Eye (tissue), 1 donor: Measurements from ENCODE around the gene TJAP1.
"Not testable (repeated sequence)": the region's sequence is repeated elsewhere in the genome, so short reads cannot be mapped to it uniquely, and the experiment has no call there.

ENCODE experiments used
- DNase-seq: peaks from one replicate; pipeline ENCODE4 v3.0.0-alpha.2; 2015

TJAP1 gene

DNA sequence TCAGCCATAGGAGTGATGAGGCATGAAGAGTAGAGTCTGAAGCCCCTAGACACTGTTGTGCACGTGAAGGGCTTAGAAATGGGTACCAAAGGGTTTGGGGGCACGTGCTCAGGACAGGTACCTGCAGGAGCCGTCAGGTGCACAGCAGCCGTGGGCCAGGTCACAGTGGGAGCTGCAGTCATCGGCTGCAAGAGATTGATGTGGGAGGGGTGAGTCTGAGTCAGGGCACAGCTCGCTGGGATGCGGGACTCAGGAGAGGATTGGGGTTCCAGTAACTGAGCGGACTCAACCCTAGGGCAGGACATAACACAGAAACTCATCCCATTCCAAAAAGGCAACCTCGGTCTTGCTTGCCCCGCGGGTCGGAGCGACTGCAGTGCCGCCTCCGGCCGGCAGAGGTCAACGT lies 23.1 kb upstream of the TJAP1 start:
- no peak for DNase-seq

- peak; percentile 89 for DNase-seq
Measured at GRCh38 chr6:43454696-43455530, 22.5 kb upstream of the TJAP1 start.

GRCh38 chr6:43455531-43456428 lies 21.6 kb upstream of the TJAP1 start, which contains the start of gene DLK2:
TSS of gene DLK2 (minus strand) at chr6:43455548. CDS start at chr6:43454825, 723 bp downstream.
- DNase-seq = peak; percentile 70

GRCh38 chr6:43457643-43458042 lies 19.7 kb upstream of the TJAP1 start:
- DNase-seq = no peak

- DNase-seq = not testable (repeated sequence)
Measured at GRCh38 chr6:43458154-43458553, 19.2 kb upstream of the TJAP1 start.

DNA sequence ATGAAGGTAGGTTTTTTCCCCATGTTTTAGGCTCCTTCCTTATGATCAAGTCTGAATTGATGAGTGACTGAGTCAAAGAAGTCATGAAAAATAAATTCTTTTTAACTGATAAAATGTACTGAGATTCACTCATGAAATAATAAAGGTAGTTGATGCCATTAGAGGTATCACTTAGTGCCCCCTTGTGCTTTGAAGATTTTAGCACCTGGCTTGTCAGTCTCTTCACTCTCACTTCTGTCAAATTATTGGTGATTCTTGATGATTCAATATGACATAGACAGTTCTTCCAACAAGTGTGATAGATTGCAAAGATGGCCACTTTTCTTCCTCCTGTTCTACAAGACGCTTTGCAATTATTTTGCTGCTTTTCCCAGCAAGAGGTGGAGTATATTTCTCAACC lies 17.8 kb upstream of the TJAP1 start:
- no peak for DNase-seq

DNA sequence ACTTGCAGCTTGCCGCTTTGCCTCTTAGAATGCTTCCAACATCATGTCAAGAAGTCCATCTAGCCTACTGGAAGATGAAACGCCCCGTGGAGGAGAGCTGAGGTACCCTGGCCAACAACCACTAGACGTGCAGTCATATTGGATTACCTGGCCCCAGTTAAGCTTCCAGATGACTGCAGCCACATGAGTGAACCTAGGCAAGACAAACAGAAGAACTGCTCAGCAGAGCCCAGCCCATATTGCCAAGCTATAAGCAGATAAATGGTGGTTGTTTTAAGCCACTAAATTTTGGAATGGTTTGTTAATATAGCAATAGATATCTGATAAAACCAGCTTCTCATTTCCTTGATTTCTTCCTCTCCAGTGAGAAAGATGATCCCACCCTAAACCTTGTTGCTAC lies 17.3 kb upstream of the TJAP1 start:
- no peak for DNase-seq

- DNase-seq = no peak
Measured at GRCh38 chr6:43461936-43462335, 15.4 kb upstream of the TJAP1 start.

GRCh38 chr6:43464337-43464736 lies 13.0 kb upstream of the TJAP1 start:
- DNase-seq = no peak

GRCh38 chr6:43465948-43466347 lies 11.4 kb upstream of the TJAP1 start:
- no peak for DNase-seq

GRCh38 chr6:43467265-43467664 lies 10.1 kb upstream of the TJAP1 start:
- not testable (repeated sequence) for DNase-seq

DNA sequence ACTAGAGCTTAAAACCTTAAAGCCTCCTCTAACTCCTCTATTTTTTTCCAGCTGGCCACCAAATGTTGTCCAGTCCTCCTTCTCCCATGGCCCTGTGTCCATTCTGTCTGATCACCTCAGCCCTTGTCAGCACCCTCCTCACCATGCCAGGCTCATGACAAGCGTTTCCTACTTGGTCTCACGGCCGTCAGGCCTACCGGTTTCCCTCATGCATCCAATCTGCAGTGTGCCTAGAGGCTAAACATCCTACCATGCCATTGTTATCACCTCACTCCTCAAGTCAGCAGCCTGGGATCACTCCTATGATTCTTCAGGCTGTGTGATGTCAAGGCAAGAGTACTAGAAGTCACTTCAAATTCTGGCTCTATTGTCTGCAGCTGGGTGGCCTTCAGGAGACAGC lies 9.6 kb upstream of the TJAP1 start:
- no peak for DNase-seq

DNA sequence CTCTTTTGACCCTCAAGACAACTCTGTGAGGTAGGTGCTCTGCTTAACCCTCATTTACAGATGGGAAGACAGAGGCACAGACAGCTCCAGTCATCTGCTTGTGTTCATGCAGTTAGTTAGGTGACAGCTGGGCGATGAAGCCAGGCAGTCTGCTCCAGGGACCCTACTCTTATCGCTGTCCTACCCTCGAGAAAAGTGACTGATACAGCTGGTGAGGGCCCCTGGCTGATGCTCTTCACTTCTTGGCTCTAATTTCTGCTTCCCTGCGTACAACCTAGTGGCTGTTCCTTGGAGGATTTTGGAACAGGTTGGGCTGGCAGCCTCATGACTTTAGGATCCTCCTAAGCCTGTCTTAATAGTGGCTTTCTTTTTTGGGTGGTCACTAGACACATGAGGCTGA lies 9.1 kb upstream of the TJAP1 start:
- no peak for DNase-seq

- DNase-seq = no peak
Measured at GRCh38 chr6:43468748-43469681, 8.4 kb upstream of the TJAP1 start.

DNA sequence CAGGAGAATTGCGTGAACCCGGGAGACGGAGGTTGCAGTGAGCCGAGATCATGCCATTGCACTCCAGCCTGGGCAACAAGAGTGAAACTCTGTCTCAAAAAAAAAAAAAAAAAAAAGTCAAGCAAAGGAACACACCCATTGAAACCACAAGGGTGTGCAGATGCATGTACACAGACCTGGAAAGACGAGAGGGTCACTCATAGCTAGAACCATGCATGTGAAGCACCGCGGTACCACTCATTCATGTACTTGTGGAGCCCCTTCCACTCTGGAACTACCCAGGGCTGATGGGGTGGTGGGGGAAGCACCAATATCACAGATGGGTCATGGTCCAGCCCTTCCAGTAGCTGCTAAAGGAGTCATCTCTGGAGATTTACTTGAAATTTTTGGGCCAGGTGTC lies 7.4 kb upstream of the TJAP1 start:
- DNase-seq = no peak

GRCh38 chr6:43471399-43471798 lies 6.0 kb upstream of the TJAP1 start:
- DNase-seq = no peak

DNA sequence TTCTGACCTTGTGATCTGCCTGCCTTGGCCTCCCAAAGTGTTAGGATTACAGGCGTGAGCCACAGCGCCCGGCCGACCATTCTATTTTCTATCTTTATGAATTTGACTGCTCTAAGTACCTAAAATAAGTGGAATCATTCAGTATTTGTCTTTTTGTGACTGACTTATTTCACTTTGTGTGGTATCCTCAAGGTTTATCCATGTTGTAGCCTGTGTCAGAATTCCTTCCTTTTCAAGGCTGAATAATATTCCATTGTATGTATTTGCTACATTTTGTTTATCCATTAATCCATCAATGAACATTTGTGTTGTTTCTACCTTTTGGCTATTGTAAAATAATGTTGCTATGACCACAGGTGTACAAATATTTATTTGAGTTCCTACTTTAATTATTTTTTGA lies 4.9 kb upstream of the TJAP1 start:
- DNase-seq = no peak

DNA sequence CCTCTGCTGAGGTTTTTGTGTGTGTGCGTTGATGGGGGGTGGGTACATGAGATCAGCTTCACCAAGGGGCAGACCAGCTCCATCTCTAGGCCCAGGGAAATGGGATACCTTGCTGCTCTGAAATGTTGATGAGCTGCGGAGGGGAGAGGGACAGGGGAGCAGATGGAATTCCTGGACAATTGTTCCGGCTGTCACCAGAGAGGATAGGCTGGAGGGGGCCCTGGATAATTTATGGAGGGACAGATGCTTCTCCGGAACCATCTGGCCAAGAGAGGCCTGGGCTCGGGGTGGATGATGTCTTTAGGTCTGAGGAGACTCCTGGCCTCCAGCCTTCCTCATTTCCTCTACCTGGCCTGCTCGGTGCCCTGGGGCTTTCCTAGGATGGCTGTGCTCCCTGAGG lies 1.9 kb upstream of the TJAP1 start:
- peak; percentile 46 for DNase-seq

DNA sequence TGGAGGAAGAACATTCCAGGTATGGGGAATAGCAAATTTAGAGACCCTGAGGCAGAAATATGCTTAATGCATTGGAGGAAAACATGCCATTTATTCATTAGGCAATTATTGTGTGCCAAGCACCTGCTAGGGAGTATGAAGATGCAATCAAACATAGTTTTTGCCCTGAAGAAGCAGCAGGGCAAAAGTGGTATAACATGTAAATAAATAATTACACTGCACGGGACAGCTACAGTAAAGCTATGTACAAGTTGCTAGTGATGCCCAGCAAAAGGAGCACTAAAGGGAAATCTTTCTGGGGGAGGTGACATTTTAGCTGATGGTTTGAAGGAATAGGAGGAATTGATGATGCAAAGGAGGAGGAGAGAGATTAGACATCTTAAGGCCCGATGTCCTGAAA lies 624 bp upstream of the TJAP1 start:
- DNase-seq = peak; percentile 14

DNA sequence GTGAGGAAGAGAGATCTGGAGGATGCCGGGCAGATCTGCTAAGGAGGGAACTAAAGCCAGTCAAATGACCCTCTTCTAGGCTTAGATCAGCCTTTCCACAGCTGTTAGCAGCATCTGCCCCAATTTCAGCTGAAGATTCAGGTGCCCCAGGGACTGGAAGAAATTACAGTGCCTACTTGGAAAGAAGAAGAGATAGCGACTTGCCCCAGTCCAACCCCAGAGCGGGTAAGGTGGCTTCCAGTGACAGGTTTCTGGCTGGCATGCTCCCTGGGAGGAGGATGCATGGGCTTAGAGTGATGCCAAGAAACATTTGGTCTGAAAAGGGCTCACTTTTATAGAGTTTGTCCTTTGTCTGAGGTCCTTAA lies 620 bp downstream of the TJAP1 start:
- no peak for DNase-seq

GRCh38 chr6:43481075-43481474 lies 3.7 kb downstream of the TJAP1 start:
- DNase-seq = no peak

- no peak for DNase-seq
Measured at GRCh38 chr6:43481591-43482236, 4.3 kb downstream of the TJAP1 start.
